Astrocyte of the cerebellum (primary cell): ENCODE results near the gene LMNTD2.

Experiments
- DNase-seq: peaks from one replicate; pipeline ENCODE4 v3.0.0-alpha.2; 2011; ENCODE audit warnings: low read depth
- H3K4me3 ChIP-seq: 2 replicates; pipeline ENCODE4 v1.5.1; 2011; ENCODE audit warnings: mild to moderate bottlenecking, low read depth, low read length, moderate library complexity
- CTCF ChIP-seq: IDR thresholded peaks from 2 replicates; pipeline ENCODE4 v1.5.1; 2012; ENCODE audit warnings: low read length, low read depth, moderate library complexity, mild to moderate bottlenecking; ENCODE audit errors: missing control alignments
- in situ Hi-C: cut with HindIII; loops from 2 replicates; pipeline ENCODE4 v1.10.0; 2017; ENCODE audit warnings: low sequenced_read_pairs

The LMNTD2 gene

GRCh38 chr11:563066-563811, 2.7 kb upstream of the LMNTD2 start:
- no peak overlapping the region for H3K4me3 ChIP-seq
- no peak for TF ChIP-seq CTCF
- DNase-seq = no peak
- in situ Hi-C loops = no loop called here

- in situ Hi-C loops = no loop called here
- no peak for DNase-seq
- H3K4me3 ChIP-seq = no peak overlapping the region
- no peak for TF ChIP-seq CTCF
Observed at GRCh38 chr11:562046-562645, 1.6 kb upstream of the LMNTD2 start.

GRCh38 chr11:561148-562003, 838 bp upstream of the LMNTD2 start:
- H3K4me3 ChIP-seq = peak overlapping the region; percentile 52
- DNase-seq = no peak
- in situ Hi-C loops = no loop called here
- TF ChIP-seq CTCF = no peak

- no peak for TF ChIP-seq CTCF
- no peak for DNase-seq
- in situ Hi-C loops = no loop called here
- H3K4me3 ChIP-seq = peak overlapping the region; percentile 52
Observed at GRCh38 chr11:559712-560304, 730 bp downstream of the LMNTD2 start.

GRCh38 chr11:559020-559620, 1.4 kb downstream of the LMNTD2 start:
- no peak overlapping the region for H3K4me3 ChIP-seq
- DNase-seq = no peak

More at GRCh38 chr11:559020-559620, 1.4 kb downstream of the LMNTD2 start:
- in situ Hi-C loops = no loop called here
- TF ChIP-seq CTCF = no peak
